CD4-positive, alpha-beta T cell treated with Interleukin-21 for 1 hour (primary cell): ENCODE results near the gene SHFL.

Source experiments
- DNase-seq: peaks from one replicate; pipeline ENCODE4 v3.0.0-alpha.2; 2020

SHFL gene

DNA sequence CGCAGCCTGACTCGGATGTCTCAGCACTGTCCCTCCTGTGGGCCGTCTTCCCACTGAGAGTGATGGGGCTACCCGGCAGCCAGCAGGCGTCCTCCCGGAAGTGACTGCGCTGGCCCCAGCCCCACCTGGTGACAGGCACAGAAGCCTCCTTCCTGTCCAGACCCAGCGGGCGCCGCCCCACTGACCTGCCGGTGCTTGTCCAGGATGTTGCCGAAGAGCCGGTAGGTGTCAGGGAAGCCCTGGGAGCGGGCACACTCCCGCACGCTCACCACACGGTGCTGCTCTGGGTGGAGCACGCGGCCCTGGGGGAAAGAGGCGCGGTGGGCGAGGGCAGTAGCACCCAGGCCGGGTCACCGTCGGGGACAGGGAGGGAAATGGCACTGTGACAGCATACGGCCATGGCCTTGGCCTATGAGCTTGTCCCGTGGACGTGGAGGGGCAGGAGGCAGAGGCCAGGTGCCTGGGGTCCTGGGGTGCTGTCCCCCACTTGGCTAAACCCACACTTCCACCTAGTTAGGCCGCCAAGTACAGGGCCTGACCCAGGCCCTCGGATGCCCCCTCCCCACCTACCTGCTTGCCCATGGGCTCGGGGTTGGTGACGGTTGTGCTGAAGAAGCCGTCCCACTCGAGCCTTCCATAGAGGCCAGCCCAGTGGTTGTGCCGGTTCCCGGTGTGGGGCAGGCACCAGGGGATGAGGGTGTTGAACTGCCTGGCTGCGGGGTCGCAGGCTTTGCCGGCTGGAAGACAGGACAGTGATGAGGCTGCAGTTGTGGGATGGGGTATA lies 49.6 kb downstream of the SHFL start:
- no peak for DNase-seq

DNA sequence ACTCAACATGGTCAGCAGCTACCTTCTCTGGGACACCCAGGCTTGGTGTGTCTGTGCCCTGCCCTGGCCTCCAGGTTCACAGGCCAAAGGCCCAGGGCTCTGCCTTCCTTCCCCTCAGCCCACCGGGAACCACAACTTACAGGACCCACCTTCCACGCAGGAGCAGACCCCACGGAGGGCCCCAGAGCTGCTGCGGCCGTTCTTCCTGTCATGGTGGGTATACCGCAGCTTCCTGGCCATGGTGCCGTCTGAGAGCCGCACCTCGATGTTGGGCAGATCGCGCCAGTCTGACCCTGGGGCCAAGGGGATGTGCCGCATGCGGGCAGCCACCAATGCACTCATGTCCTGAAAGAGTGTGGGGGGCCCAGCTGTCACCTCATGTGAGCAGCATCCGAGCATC lies 50.8 kb downstream of the SHFL start:
- DNase-seq: no peak

DNA sequence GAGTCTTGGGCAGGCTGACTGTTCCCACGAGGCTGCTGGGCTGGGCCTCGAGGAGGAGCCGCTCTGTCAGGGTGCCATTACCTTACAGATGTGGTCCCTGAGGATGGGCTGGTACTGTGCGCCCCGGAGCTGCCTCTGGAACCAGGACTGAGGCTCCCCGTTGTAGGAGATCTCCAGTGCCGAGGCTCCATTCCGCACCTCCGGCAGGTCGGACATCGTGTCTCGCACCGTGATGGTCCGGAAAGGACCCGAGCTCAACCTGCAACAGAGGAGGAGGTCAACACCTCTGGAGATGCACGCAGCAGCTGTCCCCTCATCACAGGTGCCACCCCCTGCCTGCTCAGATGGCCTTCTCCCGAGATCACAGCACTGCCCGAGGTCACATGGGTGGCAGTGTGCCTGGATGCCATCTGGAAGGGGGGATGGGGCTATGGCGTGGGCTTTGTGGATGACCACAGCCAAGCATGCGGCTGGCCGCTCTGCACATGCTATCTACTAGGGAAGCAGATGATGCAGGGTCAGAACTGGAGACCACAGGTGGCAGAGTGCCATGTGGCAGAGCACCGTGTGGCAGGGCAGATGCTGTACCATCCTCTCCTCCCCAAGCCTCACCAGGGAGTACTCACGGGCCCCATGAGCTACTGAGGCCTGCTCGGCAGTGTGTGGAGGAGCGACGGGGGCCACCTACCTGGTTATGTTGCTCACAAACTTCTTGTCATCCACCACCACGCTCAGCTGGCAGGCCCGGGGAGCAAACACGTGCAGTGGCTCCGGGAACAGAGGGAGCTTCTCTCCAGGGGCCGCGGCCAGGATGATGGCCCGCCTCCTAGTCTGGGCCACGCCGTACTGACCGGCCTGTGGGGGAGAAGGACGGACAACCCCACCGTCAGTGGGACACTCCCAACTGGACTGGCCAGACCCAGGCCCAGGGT lies 51.9 kb downstream of the SHFL start:
- DNase-seq: no peak

DNA sequence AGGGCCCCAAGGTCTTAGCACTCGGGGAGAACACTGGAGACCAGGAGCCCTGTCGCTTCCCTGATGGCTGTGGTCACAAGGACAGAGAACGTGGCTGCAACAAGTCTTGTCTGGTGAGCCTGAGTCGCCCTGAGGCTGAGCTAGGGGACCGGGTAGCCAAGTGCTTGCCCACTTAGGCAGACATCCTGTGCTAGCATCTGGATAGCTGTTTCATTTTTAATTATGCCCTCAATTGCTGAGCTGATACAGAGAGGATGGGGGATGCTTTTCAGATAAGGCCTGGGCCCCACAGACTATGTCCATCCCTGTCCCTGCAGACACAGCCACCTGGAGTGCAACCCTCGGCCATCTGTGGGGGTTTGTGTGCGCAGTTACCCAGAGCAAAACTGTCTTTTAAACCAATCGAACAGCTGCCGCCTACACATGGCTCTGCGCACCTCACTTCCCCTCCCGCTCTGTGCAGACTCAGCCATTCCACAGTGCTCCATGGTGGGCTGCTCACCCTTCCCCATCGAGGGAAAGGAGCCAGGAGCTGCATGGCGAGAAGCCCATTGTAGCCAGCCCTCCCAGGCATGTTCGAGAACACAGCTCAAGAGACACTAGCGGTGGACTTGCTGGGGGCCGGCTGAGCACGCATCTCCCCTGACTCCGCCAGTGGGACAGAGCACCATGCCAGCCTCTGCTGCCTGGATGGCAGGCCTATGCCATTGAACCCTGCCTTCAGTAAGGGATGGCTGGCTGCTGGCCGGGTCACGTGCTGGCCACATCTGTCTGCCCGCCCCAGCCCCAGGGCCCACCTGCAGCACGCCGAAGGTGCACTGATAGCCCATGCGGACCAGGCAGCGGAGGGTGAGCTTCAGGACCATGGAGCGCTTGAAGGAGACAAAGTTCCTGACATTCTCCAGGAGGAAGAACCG lies 53.0 kb downstream of the SHFL start:
- DNase-seq: no peak

DNA sequence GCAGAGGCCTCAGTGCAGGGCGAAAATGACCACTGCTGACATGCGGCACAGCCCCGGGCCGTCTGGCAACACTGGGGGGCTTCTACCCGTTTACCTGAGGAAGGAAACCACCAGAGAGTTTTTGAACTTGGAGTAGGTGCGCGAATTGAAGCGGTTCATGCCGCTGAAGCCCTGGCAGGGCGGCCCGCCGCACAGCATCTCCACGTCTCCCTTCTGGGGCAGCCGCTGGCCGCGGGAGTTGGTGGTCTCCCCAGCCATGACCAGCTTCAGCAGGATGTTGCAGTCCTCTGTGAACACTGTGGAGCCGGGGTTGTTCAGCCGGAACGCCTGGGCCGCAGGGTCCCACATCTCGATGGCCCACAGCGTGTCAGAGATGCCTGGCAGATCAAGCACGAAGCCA lies 53.8 kb downstream of the SHFL start:
- DNase-seq: no peak

DNA sequence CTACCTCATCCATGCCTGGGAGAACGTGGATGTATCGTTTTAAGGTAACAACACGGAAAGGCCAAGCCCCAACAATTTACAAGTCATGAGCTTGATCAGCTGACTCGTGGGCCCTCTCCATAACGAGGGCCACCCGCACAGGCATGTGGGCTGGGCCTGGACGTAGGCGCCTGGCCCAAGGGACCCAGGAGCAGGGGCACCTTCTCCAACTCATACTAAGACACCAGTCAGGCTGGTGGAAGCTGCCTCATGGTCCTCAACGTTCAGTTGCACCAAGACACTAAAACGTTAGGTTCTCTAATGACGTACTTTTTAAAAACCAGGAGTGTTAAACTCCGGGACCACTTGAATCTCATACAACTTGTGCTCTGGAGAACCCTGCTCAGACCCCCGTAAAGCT lies 55.4 kb downstream of the SHFL start:
- DNase-seq: no peak

DNA sequence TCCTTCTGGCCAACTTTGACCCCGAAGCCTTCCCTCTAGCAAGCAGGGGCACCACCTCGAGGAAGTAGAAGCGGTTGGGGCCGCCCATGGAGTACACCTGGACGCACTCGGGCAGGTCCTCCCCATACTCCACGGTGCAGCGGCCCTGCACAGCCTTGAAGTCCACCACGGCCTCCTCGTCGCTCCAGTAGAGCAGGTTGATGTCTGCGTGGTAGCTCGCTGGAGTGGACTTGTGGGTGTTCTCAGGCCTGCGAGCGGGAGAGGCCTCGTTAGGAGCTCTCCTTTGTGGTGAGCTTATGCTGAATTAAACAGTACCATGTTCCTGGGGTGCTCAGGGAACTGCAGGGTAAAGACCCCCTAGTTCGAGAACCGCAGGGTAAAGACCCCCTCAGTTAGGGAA lies 55.9 kb downstream of the SHFL start:
- DNase-seq: no peak
